Kidney (tissue), 14 donors: ENCODE results near the gene TNFAIP3. TPM values are rescaled to one million over a fixed set of nuclear protein-coding genes. Genes with fewer than 3 reads are reported as not detected.

Experiments used
- DNase-seq, 5 donors: peaks; one replicate each; pipeline ENCODE4 v3.0.0-alpha.2; 2013 to 2020
- FAIRE-seq: peaks from 2 replicates; lab custom pipeline; 2012; peaks lifted over from hg19 to GRCh38; lab: Jason Lieb, UNC
- H3K27ac ChIP-seq, 2 donors: one replicate each; pipeline ENCODE4 v1.7.0; 2013; ENCODE audit warnings: low read depth in 2 of 2, low read length in 2 of 2, inconsistent platforms in 1 of 2
- H3K27me3 ChIP-seq: one replicate; pipeline ENCODE4 v1.7.1; 2013; ENCODE audit warnings: low read length, inconsistent platforms; ENCODE audit not compliant: control insufficient read depth, insufficient read depth
- H3K36me3 ChIP-seq, 3 donors: one replicate each; pipeline versions ENCODE4 v1.7.0 to v1.7.1; 2013; ENCODE audit warnings: low read length in 3 of 3, control low read depth in 1 of 3, inconsistent platforms in 1 of 3; ENCODE audit not compliant: insufficient read depth in 3 of 3, control insufficient read depth in 2 of 3
- H3K4me1 ChIP-seq, 3 donors: one replicate each; pipeline versions ENCODE4 v1.7.0 to v1.7.1; 2013; ENCODE audit warnings: low read length in 3 of 3, inconsistent platforms in 1 of 3, low read depth in 1 of 3; ENCODE audit not compliant: control insufficient read depth in 2 of 3, insufficient read depth in 2 of 3
- H3K4me3 ChIP-seq, 3 donors: one replicate each; pipeline versions ENCODE4 v1.7.0 to v1.8.1; 2013; ENCODE audit warnings: low read length in 3 of 3, control low read depth in 1 of 3, inconsistent platforms in 1 of 3
- H3K9ac ChIP-seq, 3 donors: one replicate each; pipeline versions ENCODE4 v1.7.0 to v1.7.1; 2013; ENCODE audit warnings: low read length in 3 of 3, control low read depth in 1 of 3, inconsistent platforms in 1 of 3
- H3K9me3 ChIP-seq, 3 donors: one replicate each; pipeline versions ENCODE4 v1.7.0 to v1.7.1; 2013; ENCODE audit warnings: low read length in 3 of 3, control low read depth in 1 of 3, inconsistent platforms in 1 of 3; ENCODE audit not compliant: control insufficient read depth in 2 of 3, insufficient read depth in 1 of 3
- intact Hi-C: fragments of 100-400 bp; cut with DNase I; formaldehyde crosslinking; loops from one replicate; pipeline ENCODE4 v1.11.1; 2022
- polyA plus RNA-seq: library from polyadenylated mRNA; stranded (reverse); fragments of 350-450 nt; fragmentation: Illumina TruSeq; extraction: RNeasy Lipid Tissue Mini Kit (QIAGEN cat#74804); gene quantifications from one replicate; pipeline ENCODE4 v1.2.3, GENCODE V29; 2014; ENCODE audit warnings: low read depth, low replicate concordance; ENCODE audit not compliant: insufficient read depth
- total RNA-seq: library from RNA; stranded (reverse); fragmentation: NEBNext Ultra II Directional; extraction: Animal tissue kit (Norgen Biotek cat#: 25700); gene quantifications from one replicate; pipeline ENCODE4 v1.2.1, GENCODE V29; 2021
- TF ChIP-seq, protein P1 (sequence below): IDR thresholded peaks from 3 replicates; pipeline ENCODE4 v1.5.1; 2012; ENCODE audit warnings: mild to moderate bottlenecking, moderate library complexity, borderline replicate concordance; ENCODE audit not compliant: insufficient read depth; ENCODE audit errors: extremely low read depth
- donor health status: control.
- donor health status: control.
- donor health status: control.
- donor health status: control.
- donor health status: control.
- donor health status: DM: yes; HTN: yes; CAD: no.
- donor health status: Normal renal cell carcinoma (clear cell type).

The TNFAIP3 gene
- total and polyA plus RNA-seq, 2 donors from 2014 or later: 2.8 to 52.6 TPM

DNA sequence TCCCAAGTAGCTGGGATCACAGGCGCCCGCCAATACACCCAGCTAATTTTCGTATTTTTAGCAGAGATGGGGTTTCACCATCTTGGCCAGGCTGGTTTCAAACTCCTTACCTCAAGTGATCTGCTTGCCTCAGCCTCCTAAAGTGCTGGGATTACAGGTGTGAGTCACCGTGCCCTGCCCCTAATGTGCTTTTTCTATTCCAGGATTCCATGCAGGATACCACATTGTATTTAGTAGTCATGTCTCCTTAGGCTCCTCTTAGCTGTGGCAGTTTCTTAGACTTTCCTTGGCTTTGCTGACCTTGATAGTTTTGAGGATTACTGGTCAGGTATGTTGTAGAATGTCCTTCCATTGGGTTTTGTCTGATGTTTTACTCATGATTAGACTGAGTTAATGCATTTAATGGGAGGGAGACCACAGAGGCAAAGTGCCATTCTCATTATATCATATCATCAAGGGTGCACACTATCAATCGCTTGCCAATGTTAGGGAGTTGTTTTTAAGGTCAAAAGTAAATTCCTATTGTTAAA lies 39.6 kb upstream of the TNFAIP3 start:
- Histone ChIP-seq H3K9ac (no peak overlapping the region), H3K27ac (no peak overlapping the region), H3K9me3 (no peaks in the 10 kb centered on the region), H3K4me1 (no peaks in the 10 kb centered on the region), H3K4me3 (no peak overlapping the region), H3K36me3 (no peaks in the 10 kb centered on the region), H3K27me3 (no peaks in the 10 kb centered on the region)
- TF ChIP-seq, protein P1, sequence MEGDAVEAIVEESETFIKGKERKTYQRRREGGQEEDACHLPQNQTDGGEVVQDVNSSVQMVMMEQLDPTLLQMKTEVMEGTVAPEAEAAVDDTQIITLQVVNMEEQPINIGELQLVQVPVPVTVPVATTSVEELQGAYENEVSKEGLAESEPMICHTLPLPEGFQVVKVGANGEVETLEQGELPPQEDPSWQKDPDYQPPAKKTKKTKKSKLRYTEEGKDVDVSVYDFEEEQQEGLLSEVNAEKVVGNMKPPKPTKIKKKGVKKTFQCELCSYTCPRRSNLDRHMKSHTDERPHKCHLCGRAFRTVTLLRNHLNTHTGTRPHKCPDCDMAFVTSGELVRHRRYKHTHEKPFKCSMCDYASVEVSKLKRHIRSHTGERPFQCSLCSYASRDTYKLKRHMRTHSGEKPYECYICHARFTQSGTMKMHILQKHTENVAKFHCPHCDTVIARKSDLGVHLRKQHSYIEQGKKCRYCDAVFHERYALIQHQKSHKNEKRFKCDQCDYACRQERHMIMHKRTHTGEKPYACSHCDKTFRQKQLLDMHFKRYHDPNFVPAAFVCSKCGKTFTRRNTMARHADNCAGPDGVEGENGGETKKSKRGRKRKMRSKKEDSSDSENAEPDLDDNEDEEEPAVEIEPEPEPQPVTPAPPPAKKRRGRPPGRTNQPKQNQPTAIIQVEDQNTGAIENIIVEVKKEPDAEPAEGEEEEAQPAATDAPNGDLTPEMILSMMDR: no peak
- DNase-seq (no peak), FAIRE-seq (no peak)
- intact Hi-C loops: no loop called here

DNA sequence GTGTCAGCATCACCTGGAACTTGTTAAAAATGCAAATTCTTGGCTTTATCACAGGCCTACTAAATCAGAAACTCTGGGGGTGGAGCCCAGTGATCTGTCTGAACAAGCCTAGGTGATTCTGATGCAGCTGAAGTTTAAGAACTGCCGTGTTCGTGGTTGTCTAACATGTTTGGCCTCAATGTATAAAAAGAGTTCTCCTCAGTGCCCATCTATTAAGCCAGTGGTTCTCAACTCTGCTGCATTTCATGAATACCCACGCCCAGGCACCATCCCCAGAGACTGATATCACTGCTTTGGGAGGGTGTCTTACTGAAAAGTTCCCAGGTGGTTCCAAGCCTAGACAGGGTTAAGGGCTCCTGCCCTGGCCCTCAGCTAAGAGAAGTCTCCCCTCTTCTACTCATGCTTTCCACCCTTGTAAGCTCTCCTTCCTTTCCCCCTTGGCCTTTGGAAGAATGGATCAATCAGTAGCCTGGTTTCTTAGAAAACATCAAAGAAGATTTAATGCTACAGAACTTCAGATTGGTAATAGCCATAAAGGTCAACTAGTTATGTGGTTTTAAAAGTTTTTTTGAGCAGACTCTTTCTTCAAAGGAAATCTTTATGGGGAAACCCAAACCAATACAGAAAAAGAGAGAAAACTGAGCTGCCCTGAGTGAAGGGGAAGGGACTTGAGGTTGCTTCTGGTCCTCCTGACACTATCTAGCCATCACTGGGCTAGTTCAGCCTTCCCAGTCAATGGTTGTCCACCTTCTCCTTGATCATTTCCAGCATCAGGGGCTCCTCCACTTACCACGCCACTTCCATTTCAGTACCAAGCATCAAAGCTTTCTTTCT lies 38.9 kb upstream of the TNFAIP3 start:
- H3K36me3 ChIP-seq: no peaks in the 10 kb centered on the region
- no peak overlapping the region for H3K9ac ChIP-seq
- no peak for DNase-seq
- FAIRE-seq: no peak
- no peaks in the 10 kb centered on the region for H3K9me3 ChIP-seq
- H3K4me1 ChIP-seq: no peaks in the 10 kb centered on the region
- intact Hi-C loops: no loop called here
- no peak overlapping the region for H3K27ac ChIP-seq
- no peak overlapping the region for H3K4me3 ChIP-seq
- H3K27me3 ChIP-seq: no peaks in the 10 kb centered on the region
- TF ChIP-seq, protein P1: no peak

DNA sequence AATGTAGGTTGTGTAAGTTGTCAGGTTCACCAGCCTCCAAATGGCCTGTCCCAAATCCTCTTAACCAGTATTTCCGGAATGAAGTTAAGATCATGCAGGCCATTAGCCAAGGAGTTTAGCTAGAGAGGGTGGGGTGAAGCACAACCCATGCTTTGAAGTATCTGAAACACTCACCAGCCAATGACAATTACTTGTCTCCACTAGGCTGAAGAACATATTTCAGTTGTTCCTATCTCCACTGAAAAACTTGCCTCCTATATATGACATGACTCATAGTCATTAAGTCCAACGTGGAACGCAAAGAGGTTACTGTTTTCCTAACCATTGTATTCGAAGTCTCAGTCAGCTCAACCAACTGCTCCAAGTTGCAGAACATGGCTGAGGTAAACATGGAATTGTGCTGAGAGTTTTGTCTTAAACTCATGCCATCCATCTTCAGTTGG lies 37.4 kb upstream of the TNFAIP3 start:
- no peaks in the 10 kb centered on the region for H3K27me3 ChIP-seq
- TF ChIP-seq, protein P1: no peak
- H3K9ac ChIP-seq: no peak overlapping the region
- FAIRE-seq (no peak), DNase-seq (no peak)
- no peak overlapping the region for H3K27ac ChIP-seq
- H3K4me1 ChIP-seq: no peaks in the 10 kb centered on the region
- H3K4me3 ChIP-seq: no peak overlapping the region
- intact Hi-C loops: no loop called here
- no peaks in the 10 kb centered on the region for H3K9me3 ChIP-seq
- H3K36me3 ChIP-seq: no peaks in the 10 kb centered on the region
